GM06990 (cell line): ENCODE measurements around the gene FARP2.

Experiments
- DNase-seq: peaks from one replicate; pipeline ENCODE4 v3.0.0-alpha.2; 2011; ENCODE audit not compliant: insufficient read length; ENCODE audit errors: extremely low read depth
- H3K27me3 ChIP-seq: replicated peaks from 2 replicates; pipeline ENCODE4 v1.6.0; 2011; ENCODE audit warnings: low read length; ENCODE audit not compliant: control insufficient read depth, insufficient read depth
- H3K36me3 ChIP-seq: 2 replicates; pipeline ENCODE4 v1.5.1; 2011; ENCODE audit warnings: low read length; ENCODE audit not compliant: control insufficient read depth, insufficient read depth
- H3K4me3 ChIP-seq: replicated peaks from 2 replicates; pipeline ENCODE4 v1.5.1; 2011; ENCODE audit warnings: low read depth, mild to moderate bottlenecking, control low read depth, low read length
- TF ChIP-seq, protein P1 (sequence below): IDR thresholded peaks from 2 replicates; pipeline ENCODE4 v1.5.1; 2011; ENCODE audit warnings: low read length, control low read depth, mild to moderate bottlenecking, inconsistent platforms; ENCODE audit not compliant: insufficient read depth, poor library complexity, severe bottlenecking

The FARP2 gene

DNA sequence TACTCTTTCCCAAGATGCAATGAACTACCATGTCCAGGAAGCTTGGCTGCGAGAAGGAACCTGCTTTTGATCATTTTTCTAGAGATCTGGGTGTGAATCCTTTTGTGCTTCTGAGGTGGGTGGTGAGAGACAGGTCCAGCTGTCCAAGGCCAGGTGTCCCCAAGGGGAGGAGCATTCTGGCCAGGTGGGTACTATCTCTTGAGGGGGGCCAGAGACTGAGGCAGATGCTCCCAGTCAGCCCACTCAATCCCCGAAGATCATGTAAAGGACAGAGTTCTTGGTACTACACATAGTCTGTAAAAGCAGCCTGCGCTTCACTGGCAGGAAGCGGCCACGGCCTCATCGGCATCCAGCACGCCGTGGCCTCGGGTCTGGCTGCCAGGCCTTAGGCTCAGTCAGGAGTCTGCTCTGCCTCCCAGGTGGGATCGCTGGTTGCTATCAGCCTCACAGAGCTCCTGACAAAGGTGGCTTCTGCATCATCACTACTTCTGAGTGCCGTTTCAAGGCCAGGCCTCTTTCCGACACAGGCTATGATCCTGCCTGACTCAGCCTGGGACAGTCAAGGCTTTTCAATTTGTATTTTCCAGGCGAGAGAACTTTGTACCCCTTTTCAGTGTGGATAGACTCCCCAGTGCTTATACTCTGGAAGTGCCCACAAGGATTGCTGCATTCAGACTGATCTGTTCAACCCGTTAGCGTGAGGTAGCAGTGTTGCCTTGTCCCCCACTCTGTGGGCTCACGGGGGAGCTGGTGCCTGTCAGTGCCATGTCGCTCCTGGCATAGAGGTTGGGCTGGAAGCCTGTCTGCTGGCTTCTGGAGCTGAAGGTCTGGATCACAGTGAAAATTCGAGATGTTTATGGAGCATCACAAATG is 123.2 kb downstream of the FARP2 start:
- TF ChIP-seq, protein P1, sequence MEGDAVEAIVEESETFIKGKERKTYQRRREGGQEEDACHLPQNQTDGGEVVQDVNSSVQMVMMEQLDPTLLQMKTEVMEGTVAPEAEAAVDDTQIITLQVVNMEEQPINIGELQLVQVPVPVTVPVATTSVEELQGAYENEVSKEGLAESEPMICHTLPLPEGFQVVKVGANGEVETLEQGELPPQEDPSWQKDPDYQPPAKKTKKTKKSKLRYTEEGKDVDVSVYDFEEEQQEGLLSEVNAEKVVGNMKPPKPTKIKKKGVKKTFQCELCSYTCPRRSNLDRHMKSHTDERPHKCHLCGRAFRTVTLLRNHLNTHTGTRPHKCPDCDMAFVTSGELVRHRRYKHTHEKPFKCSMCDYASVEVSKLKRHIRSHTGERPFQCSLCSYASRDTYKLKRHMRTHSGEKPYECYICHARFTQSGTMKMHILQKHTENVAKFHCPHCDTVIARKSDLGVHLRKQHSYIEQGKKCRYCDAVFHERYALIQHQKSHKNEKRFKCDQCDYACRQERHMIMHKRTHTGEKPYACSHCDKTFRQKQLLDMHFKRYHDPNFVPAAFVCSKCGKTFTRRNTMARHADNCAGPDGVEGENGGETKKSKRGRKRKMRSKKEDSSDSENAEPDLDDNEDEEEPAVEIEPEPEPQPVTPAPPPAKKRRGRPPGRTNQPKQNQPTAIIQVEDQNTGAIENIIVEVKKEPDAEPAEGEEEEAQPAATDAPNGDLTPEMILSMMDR: no peak
- DNase-seq: no peak
- Histone ChIP-seq H3K4me3 (no peak overlapping the region), H3K36me3 (peaks cover 4% of the 10 kb centered on the region), H3K27me3 (no peaks in the 10 kb centered on the region)

DNA sequence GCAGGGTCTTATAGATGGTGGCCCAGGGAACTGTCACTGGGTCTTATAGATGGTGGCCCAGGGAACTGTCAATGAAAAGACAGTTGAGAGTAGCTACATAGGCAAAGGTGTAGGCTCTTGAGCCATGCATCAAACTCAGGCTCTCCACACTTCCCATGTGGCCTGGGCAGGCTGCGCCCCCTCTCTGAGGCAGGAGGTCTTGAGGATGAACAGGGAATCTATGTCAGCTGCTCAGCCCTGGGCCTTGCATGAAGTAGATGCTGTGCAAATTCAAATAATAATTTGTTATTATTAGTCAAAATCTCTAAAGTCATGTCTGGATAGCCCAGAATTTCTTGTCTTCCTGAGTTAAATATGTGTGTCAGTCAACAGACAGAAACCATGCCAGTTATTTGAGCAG is 125.6 kb downstream of the FARP2 start:
- DNase-seq: no peak
- no peak overlapping the region for H3K4me3 ChIP-seq
- H3K27me3 ChIP-seq: no peaks in the 10 kb centered on the region
- peaks cover 4% of the 10 kb centered on the region for H3K36me3 ChIP-seq
- TF ChIP-seq, protein P1: no peak

DNA sequence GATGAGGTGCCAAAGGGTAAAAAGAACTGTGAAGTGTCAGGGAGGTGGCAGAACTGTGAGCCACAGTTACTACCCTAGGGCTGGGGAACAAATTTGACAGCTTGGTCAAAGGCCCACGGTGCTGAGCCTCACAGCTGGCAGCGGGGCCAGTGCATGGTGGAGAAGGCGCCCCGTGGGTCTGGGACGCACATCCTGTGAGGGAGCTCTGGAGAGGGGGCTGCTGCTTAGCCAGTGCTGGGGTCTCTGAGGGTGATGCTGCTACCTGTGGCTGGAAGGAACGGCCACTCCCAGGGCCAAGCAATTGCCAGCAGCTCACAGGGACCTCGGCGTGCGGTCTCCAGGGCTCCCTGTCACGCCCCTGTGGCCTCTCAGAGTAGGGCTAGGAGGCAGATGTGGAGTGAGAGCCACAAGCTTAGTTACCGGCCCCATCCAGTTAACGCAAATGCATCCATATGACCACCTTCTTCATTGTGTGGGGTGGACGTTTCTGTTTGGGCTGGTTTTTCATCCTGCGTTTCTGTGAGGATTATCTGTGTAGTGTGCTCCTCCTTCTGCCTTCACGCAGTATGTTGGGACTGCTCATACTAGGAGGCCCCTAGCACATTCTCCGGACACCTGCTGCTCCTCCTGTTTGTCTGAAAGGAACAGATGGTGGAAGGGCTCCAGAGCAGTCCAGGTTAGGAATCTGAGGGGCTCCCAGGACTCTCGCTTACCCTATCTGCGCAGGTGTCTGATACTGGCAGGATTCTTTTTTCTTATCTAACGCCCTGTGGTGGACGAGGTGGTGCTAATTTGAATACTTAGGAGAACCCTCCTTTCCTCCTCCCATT is 126.3 kb downstream of the FARP2 start:
- Histone ChIP-seq H3K36me3 (peaks cover 6% of the 10 kb centered on the region), H3K4me3 (no peak overlapping the region), H3K27me3 (no peaks in the 10 kb centered on the region)
- no peak for DNase-seq
- TF ChIP-seq, protein P1: no peak

DNA sequence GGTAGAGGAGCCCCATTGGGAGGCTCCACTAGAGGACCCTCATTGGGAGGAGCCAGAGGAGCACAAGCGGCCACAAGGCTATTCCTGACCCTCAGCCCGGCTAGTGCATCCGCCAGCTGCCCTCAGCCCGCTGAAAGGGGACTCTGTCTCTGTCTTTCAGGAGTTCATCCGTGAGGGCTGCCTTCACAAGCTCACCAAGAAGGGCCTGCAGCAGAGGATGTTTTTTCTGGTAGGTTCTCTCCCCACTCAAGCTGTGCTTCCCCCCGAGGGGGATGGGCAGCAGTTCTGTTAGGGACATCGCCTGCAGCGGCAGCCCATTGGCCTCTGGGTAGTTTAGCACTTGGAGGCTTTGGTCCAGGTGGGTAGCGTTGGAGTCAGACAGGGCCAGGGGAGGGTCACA is 127.2 kb downstream of the FARP2 start:
- TF ChIP-seq, protein P1: no peak
- Histone ChIP-seq H3K36me3 (peaks cover 6% of the 10 kb centered on the region), H3K4me3 (no peak overlapping the region), H3K27me3 (no peaks in the 10 kb centered on the region)
- no peak for DNase-seq

DNA sequence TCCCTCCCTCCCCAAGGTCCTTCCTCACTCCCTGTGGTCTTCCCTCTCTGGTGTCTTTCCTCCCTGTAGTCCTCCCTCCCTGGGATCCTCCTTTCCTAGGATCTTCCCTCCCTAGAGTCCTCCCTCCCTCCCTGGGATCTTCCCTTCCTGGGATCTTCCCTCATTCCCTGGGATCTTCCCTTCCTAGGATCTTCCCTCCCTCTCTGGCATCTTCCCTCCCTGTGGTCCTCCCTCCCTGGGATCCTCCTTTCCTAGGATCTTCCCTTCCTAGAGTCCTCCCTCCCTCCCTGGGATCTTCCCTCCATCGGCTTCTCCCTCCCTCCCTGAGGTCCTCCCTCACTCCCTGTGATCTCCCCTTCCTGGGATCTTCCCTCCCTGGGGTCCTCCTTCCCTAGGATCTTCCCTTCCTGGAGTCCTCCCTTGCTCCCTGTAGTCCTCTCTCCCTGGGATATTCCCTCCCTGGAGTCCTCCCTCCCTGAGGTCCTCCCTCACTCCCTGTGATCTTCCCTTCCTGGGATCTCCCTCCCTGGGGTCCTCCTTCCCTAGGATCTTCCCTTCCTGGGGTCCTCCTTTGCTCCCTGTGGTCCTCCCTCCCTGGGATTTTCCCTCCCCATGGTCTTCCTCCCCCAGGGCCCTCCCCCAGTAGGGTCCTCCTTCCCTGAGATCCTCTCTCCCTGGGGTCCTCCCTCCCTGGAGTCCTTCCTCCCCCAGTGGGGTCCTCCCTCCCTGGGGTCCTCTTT is 129.3 kb downstream of the FARP2 start:
- Histone ChIP-seq H3K4me3 (no peak overlapping the region), H3K36me3 (peaks cover 6% of the 10 kb centered on the region), H3K27me3 (no peaks in the 10 kb centered on the region)
- DNase-seq: no peak
- TF ChIP-seq, protein P1: no peak
